Ectodermal cell (in vitro differentiated cells): ENCODE results near the gene LRRC1.
"Not testable (repeated sequence)": the region's sequence is repeated elsewhere in the genome, so short reads cannot be mapped to it uniquely, and the experiment has no call there.

Experiments used
- H3K27ac ChIP-seq: 2 replicates; pipeline ENCODE4 v1.7.0; 2013; ENCODE audit warnings: mild to moderate bottlenecking, low read depth, low read length; ENCODE audit not compliant: insufficient read depth, poor library complexity, severe bottlenecking
- H3K27me3 ChIP-seq: 2 replicates; pipeline ENCODE4 v1.7.0; 2013; ENCODE audit warnings: mild to moderate bottlenecking, low read length; ENCODE audit not compliant: insufficient read depth, control insufficient read depth, poor library complexity, severe bottlenecking
- H3K36me3 ChIP-seq: one replicate; pipeline ENCODE4 v1.7.0; 2013; ENCODE audit warnings: low read length; ENCODE audit not compliant: control insufficient read depth, insufficient read depth
- H3K4me1 ChIP-seq: one replicate; pipeline ENCODE4 v1.7.0; 2013; ENCODE audit warnings: low read length; ENCODE audit not compliant: control insufficient read depth, insufficient read depth
- H3K4me3 ChIP-seq: 2 replicates; pipeline ENCODE4 v1.7.0; 2013; ENCODE audit warnings: low read depth, low read length, control low read depth; ENCODE audit not compliant: insufficient read depth
- H3K9me3 ChIP-seq: 2 replicates; pipeline ENCODE4 v1.7.0; 2013; ENCODE audit warnings: mild to moderate bottlenecking, low read length, moderate library complexity; ENCODE audit not compliant: control insufficient read depth
- WGBS, 2 experiments: methylation state at CpG; one replicate each; pipeline ENCODE4 v1.1.7; 2013; ENCODE audit warnings: missing lambda C conversion rate in 2 of 2; 5-methylcytosine and 5-hydroxymethylcytosine counted together

LRRC1 gene

GRCh38 chr6:53765270-53765669 is 29.5 kb upstream of the LRRC1 start:
- no peak overlapping the region for H3K27ac ChIP-seq
- H3K4me3 ChIP-seq, result no peak overlapping the region
- 94% methylated on average over 3 of the region's 3 CpGs for WGBS, 2 experiments
- no peaks in the 10 kb centered on the region for H3K9me3 ChIP-seq
- no peaks in the 10 kb centered on the region for H3K4me1 ChIP-seq
- H3K36me3 ChIP-seq, result no peaks in the 10 kb centered on the region
- H3K27me3 ChIP-seq, result no peaks in the 10 kb centered on the region

GRCh38 chr6:53766930-53767329 is 27.9 kb upstream of the LRRC1 start:
- no peak overlapping the region for H3K4me3 ChIP-seq
- H3K27ac ChIP-seq, result no peak overlapping the region
- no peaks in the 10 kb centered on the region for H3K9me3 ChIP-seq
- no peaks in the 10 kb centered on the region for H3K27me3 ChIP-seq
- H3K36me3 ChIP-seq, result no peaks in the 10 kb centered on the region
- no peaks in the 10 kb centered on the region for H3K4me1 ChIP-seq

- Histone ChIP-seq H3K9me3 (no peaks in the 10 kb centered on the region), H3K27me3 (no peaks in the 10 kb centered on the region), H3K4me1 (no peaks in the 10 kb centered on the region), H3K4me3 (no peak overlapping the region), H3K36me3 (no peaks in the 10 kb centered on the region), H3K27ac (no peak overlapping the region)
- 73 to 75% methylated on average over 4 of the region's 4 CpGs for WGBS, 2 experiments
Measured at GRCh38 chr6:53767941-53768340, 26.9 kb upstream of the LRRC1 start.

GRCh38 chr6:53768636-53769035 is 26.2 kb upstream of the LRRC1 start:
- Histone ChIP-seq H3K27me3 (no peaks in the 10 kb centered on the region), H3K4me3 (no peak overlapping the region), H3K4me1 (no peaks in the 10 kb centered on the region), H3K27ac (no peak overlapping the region), H3K36me3 (no peaks in the 10 kb centered on the region), H3K9me3 (no peaks in the 10 kb centered on the region)
- 61 to 78% methylated on average over 1 of the region's 2 CpGs for WGBS, 2 experiments

GRCh38 chr6:53770780-53771249 is 24.0 kb upstream of the LRRC1 start:
- no peaks in the 10 kb centered on the region for H3K9me3 ChIP-seq
- no peaks in the 10 kb centered on the region for H3K27me3 ChIP-seq
- no peak overlapping the region for H3K4me3 ChIP-seq
- no peaks in the 10 kb centered on the region for H3K4me1 ChIP-seq
- H3K36me3 ChIP-seq, result no peaks in the 10 kb centered on the region
- 83 to 84% methylated on average over 2 of the region's 2 CpGs for WGBS, 2 experiments
- no peak overlapping the region for H3K27ac ChIP-seq

GRCh38 chr6:53771785-53772624 is 22.8 kb upstream of the LRRC1 start:
- 92 to 94% methylated on average over 2 of the region's 2 CpGs for WGBS, 2 experiments
- Histone ChIP-seq H3K27me3 (no peaks in the 10 kb centered on the region), H3K27ac (no peak overlapping the region), H3K4me3 (no peak overlapping the region), H3K36me3 (no peaks in the 10 kb centered on the region), H3K4me1 (no peaks in the 10 kb centered on the region), H3K9me3 (no peaks in the 10 kb centered on the region)

- H3K4me1 ChIP-seq, result no peaks in the 10 kb centered on the region
- H3K36me3 ChIP-seq, result no peaks in the 10 kb centered on the region
- H3K27ac ChIP-seq, result no peak overlapping the region
- H3K4me3 ChIP-seq, result no peak overlapping the region
- H3K27me3 ChIP-seq, result no peaks in the 10 kb centered on the region
- H3K9me3 ChIP-seq, result no peaks in the 10 kb centered on the region
Measured at GRCh38 chr6:53773044-53773696, 21.6 kb upstream of the LRRC1 start.

GRCh38 chr6:53776152-53776551 is 18.7 kb upstream of the LRRC1 start:
- not testable (repeated sequence) for H3K27me3 ChIP-seq, H3K36me3 ChIP-seq, H3K9me3 ChIP-seq, H3K4me1 ChIP-seq, H3K27ac ChIP-seq, H3K4me3 ChIP-seq
- WGBS, 2 experiments, result no CpG with 5 or more reads among the region's 2 CpGs

- not testable (repeated sequence) for H3K4me3 ChIP-seq, H3K36me3 ChIP-seq, H3K4me1 ChIP-seq, H3K27ac ChIP-seq, H3K9me3 ChIP-seq, H3K27me3 ChIP-seq
Measured at GRCh38 chr6:53784991-53785390, 9.8 kb upstream of the LRRC1 start.

- no peak overlapping the region for H3K27ac ChIP-seq
- H3K4me1 ChIP-seq, result no peaks in the 10 kb centered on the region
- 82 to 100% methylated on average over 1 of the region's 1 CpG for WGBS, 2 experiments
- no peaks in the 10 kb centered on the region for H3K9me3 ChIP-seq
- H3K27me3 ChIP-seq, result peaks cover 2% of the 10 kb centered on the region
- no peaks in the 10 kb centered on the region for H3K36me3 ChIP-seq
- no peak overlapping the region for H3K4me3 ChIP-seq
Measured at GRCh38 chr6:53786832-53787231, 8.0 kb upstream of the LRRC1 start.
